ENCODE data around the gene CBX3. TPM values are rescaled to one million over a fixed set of nuclear protein-coding genes. Genes with fewer than 3 reads are reported as not detected.

The CBX3 gene
- total and polyA plus RNA-seq, 2 of the 13 experiments (the other 11 are each of a cell fraction or from before 2014, with no cell fraction given) = 53.9 to 249 TPM

DNA sequence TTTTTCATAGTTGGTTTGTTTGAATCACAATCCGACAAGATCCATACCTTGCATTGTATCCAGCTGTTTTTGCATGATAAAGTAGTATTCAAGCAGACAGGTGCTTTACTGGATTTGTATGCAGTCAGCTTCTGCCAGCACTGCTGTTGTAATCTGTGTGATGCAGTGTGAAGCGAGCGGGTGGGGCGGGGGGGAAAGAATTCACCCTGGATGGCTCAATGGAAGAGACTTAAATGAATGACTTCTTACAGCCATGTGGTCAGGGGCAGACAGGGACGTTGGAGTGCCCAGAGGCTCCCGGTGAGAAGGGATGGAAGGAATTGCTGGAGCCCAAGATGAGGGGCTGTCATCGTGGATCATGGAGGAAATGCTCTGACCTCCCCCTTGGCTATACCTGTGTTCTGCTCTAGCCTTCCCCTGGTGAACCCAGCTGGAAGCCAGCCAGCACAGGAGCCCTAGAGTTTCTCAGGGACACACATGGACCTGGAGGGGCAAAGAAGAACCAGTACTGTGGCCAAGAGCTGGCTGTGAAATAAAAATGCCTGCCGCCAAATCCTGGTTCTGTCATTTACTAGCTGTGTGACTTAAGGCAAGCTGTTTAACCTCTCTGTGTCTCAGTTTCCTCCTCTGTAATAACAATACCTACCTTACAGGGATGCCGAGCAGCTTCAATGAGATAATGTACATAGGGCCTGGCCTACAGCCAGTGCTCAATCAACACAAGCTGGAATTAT is 35.4 kb upstream of the CBX3 start:
- no peak overlapping the region for H3K27ac ChIP-seq (ENCODE audit: extremely low read length, insufficient read depth, low read length)
- in situ Hi-C loops (cut with HindIII; ENCODE audit: extremely low pct_ligation_motif_present, low pct_unique_long_range_greater_than_20kb) (no loop called here), intact Hi-C loops (cut with micrococcal nuclease; ENCODE audit: unreplicated experiment) (no loop called here)
- H3K36me3 ChIP-seq (replicated peaks in 1 of 2; ENCODE audit: control insufficient read depth in 1 of 2, insufficient read depth in 2 of 2, low read length in 2 of 2) = no peaks in the 10 kb centered on the region
- ChIA-PET POLR2A (no interaction called here), CTCF (ENCODE audit: low intra/inter-chr PET ratio, low total read pairs) (no interaction called here)
- no peak overlapping the region for H2AFZ ChIP-seq (ENCODE audit: low read length)
- WGBS (ENCODE audit: low lambda C conversion rate) = 92% methylated on average over 9 of the region's 9 CpGs
- H3K9ac ChIP-seq (ENCODE audit: insufficient read depth, low read depth, low read length) = no peak overlapping the region
- H3K27me3 ChIP-seq (ENCODE audit: control insufficient read depth in 1 of 2, insufficient read depth in 2 of 2, low read length in 2 of 2) = no peaks in the 10 kb centered on the region
- BruUV-seq (replicated peaks) = no TSS peak
- ATAC-seq = no peak
- H3K4me2 ChIP-seq (ENCODE audit: low read depth, low read length) = no peak overlapping the region
- no peaks in the 10 kb centered on the region for H3K79me2 ChIP-seq (ENCODE audit: insufficient read depth, low read length)
- no peak for DNase-seq (ENCODE audit: low spot score)
- H4K20me1 ChIP-seq (ENCODE audit: insufficient read depth, low read length) = no peaks in the 10 kb centered on the region
- H3K4me3 ChIP-seq (replicated peaks in 1 of 3; ENCODE audit: insufficient read depth in 1 of 3, low read depth in 2 of 3, low read length in 3 of 3) = no peak overlapping the region
- no peak for FAIRE-seq
- H3K4me1 ChIP-seq (ENCODE audit: insufficient read depth, low read length) = no peaks in the 10 kb centered on the region
- TF ChIP-seq SMAD1 (CRISPR knock-in tag; IDR thresholded peaks at IDR 0.05; ENCODE audit: borderline replicate concordance, low read depth) = no peak
- TF ChIP-seq, protein P1, sequence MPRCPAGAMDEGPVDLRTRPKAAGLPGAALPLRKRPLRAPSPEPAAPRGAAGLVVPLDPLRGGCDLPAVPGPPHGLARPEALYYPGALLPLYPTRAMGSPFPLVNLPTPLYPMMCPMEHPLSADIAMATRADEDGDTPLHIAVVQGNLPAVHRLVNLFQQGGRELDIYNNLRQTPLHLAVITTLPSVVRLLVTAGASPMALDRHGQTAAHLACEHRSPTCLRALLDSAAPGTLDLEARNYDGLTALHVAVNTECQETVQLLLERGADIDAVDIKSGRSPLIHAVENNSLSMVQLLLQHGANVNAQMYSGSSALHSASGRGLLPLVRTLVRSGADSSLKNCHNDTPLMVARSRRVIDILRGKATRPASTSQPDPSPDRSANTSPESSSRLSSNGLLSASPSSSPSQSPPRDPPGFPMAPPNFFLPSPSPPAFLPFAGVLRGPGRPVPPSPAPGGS (CRISPR knock-in tag; IDR thresholded peaks at IDR 0.05) = no peak
- no peak for TF ChIP-seq SP1 (IDR thresholded peaks at IDR 0.05)
- no peak for TF ChIP-seq SP1 (CRISPR knock-in tag; IDR thresholded peaks at IDR 0.05)
- no peak for TF ChIP-seq ZNF333 (CRISPR knock-in tag; IDR thresholded peaks at IDR 0.05; ENCODE audit: borderline replicate concordance)
- no peak for TF ChIP-seq MZF1 (CRISPR knock-in tag; IDR thresholded peaks at IDR 0.05; ENCODE audit: borderline replicate concordance)
- TF ChIP-seq KMT2B (CRISPR knock-in tag; IDR thresholded peaks at IDR 0.05) = no peak
- no peak for TF ChIP-seq ELF4 (CRISPR knock-in tag; IDR thresholded peaks at IDR 0.05; ENCODE audit: borderline replicate concordance)
- TF ChIP-seq GLI4 (CRISPR knock-in tag; IDR thresholded peaks at IDR 0.05; ENCODE audit: borderline replicate concordance) = no peak
- no peak for TF ChIP-seq ZNF790 (CRISPR knock-in tag; IDR thresholded peaks at IDR 0.05; ENCODE audit: borderline replicate concordance)
- H3K9me3 ChIP-seq (ENCODE audit: low read length) = no peaks in the 10 kb centered on the region

All from HepG2 (cell line).